GM19023 (cell line): ENCODE results near the gene RAB11FIP2.

Experiments used
- ATAC-seq: cut with Tn5 transposase; IDR thresholded peaks from one replicate; pipeline ENCODE4 v1.9.1; 2021; ENCODE audit warnings: mild to moderate bottlenecking, moderate library complexity; ENCODE audit not compliant: unreplicated experiment

Gene RAB11FIP2

GRCh38 chr10:117987244-117987909 is 59.4 kb downstream of the RAB11FIP2 start:
- no peak for ATAC-seq

DNA sequence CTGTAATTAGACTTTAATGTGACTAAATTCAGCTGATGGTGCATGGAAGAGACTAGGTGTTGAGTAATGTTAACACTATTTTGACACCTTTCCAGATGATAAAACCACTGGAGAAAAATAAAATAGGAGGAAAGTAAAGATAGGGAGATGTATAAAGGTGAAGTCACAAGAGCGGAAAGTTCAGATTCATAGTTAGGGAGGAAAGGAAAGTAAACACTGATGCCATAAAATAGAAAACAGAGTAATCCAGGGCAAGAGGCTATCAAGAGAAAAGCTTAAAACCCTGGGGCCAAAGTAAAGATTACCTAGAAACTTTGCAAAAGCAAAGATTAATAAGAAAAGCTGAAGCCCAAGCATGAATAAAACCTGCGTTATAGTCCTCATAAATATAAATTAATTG is 62.8 kb downstream of the RAB11FIP2 start:
- no peak for ATAC-seq

DNA sequence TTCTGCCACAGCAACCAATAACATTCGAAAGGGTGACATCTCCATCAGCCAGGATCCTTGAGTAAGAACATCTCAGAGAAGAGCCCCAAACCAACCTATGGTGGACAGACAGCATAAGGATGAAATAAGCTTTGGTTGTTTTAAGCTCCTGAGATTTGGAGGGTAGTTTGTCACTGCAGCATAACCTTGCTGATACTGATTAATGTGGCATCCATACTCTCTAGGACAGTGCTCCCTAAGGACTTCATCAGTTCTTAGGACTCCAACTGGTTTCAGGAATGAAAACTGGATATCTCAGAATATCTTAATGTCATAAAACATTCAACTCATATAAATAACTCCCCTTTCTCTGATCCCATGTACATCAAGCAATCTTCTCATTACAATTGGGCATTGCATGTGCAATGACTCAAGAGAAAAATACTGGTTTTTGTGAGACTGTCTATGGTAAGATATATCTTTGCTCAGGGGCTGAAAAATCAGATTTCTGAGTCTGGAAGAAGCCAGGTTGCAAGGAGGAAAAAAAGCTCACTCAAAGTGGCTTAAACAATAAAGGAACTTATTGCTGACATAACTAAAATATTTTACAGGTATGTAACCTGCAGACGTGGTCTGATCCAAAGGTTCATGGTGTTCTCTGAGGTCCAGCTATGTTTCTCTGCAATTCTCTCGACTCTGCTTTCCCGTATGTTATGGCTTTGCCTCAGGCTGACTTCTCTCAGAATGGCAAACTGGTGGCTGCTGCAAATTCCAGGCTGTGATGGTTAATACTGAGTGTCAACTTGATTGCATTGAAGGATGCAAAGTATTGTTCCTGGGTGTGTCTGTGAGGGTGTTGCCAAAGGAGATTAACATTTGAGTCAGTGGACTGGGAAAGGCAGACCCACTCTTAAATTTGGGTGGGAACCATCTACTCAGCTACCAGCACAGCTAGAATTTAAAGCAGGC is 65.7 kb downstream of the RAB11FIP2 start:
- ATAC-seq: no peak

GRCh38 chr10:117980216-117980615 is 66.5 kb downstream of the RAB11FIP2 start:
- ATAC-seq: no peak

DNA sequence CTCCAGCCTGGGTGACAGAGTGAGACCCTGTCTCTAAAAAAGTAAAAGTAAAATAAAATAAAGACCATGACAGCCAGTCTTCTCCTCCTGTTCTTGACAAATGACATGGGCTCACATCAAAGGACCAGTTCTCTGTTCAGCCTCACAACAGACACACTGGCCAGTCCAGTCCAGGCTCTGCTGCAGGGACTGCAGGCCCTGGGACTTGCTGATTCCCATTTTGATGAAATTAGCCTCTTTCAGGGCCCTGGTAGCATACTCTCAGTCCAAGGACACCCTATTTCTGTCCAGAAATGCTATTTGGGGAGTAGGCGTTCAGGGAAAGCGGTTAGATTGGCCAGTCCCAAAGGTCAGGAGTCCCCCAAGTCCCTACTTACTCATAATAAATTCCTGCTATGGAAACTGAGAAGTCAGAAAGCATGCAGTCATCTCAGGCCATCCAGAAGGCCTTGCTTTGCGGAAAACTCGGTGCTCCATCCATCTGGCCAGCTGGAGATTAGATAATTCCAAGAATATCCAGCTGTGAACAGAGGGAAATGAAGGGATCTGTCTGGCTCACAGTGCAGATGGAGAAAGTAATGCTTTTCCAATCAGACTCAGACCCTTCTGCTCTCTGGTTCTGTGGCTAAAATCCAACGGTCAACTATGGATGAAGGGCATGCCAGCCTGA is 74.4 kb downstream of the RAB11FIP2 start:
- no peak for ATAC-seq

DNA sequence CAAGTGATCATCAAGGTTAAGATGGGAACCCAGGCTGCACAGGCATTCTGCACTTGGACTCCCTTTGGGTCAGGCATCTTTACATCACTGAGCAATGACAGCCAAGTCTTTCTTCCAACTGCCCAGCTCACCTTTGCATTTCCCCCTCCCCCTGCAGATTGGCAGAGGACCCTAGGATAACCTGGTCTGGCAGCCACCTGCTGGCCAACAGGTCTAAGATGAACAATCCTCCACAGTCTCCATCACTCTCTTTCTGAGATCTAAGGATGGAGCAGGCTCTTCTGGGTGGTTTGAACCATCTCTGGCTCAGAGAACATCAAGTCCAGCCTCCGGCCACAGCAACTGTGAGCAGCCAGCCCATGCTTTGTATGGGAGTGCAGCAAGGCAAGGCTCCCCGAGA is 75.8 kb downstream of the RAB11FIP2 start:
- no peak for ATAC-seq

GRCh38 chr10:117969592-117969991 is 77.1 kb downstream of the RAB11FIP2 start:
- no peak for ATAC-seq

GRCh38 chr10:117968354-117969182 is 78.2 kb downstream of the RAB11FIP2 start:
- no peak for ATAC-seq

DNA sequence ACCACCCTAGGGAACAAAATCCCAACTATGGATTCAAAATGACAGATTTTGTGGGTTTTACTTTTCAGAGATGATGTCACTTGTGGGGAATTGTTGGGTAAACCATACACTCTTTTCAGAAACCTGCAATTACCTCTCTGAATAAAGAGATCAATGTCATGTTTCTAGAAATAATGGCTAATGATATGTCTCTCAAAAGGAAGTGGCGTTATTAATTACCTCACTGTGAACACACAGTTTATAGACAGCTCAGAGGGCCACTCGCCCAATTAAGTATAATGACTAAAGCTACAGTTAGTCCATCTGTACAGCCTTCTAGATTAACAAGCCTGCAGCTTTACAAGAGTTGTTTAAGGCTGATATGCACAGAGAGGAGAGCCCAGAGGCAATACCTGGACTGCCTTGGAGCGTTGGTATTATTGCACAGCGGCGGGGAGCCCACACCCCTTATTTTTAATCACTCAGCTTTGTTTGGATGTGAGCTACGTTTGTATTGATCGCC is 79.5 kb downstream of the RAB11FIP2 start:
- ATAC-seq: no peak

DNA sequence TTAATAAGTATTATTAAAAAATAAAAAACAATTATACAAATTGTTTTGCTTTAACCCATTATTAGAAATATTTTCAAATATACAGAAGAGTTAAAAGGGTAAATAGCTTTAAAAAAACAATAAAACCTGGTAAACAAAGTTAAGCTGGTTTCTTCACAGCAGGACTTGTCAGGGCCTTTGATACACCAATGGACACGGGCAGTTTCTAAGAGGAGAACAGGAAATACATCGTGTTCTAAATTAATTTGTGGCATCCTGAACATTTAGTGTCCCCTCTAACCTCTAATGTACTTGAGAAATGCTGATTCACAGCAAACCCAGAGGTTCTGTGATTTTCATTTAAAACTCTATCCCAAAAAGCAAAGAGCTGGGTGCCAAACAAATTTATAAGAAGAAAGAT is 80.8 kb downstream of the RAB11FIP2 start:
- no peak for ATAC-seq

- ATAC-seq: no peak
Observed at GRCh38 chr10:117964536-117964935, 82.2 kb downstream of the RAB11FIP2 start.

DNA sequence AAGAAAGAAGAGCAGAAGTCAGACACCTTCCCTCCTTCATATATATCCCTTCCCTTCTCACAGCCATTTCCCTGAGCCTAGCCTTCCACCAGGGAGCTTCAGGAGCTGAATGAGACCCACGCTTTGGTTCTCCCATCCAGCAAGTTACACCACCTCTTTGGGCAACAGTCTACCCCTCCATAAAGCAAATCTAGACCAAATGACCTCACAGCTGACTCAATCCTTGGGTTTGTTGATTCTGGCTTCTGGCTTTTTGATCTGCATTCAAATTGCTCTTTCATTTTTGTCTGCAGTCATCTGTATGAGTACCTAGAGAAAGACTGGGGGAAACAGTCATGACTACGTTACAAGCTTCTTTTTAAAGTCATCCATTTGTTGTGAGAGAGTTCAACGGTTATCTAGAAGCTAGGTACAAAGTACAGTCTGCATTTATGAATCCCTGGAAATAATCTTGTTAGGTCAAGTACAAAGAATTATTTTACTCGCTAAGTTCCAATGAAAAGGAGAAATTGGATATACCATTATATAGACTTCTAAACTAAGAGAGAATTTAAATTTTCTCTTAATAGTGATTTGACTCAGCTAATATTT is 86.3 kb downstream of the RAB11FIP2 start:
- no peak for ATAC-seq

DNA sequence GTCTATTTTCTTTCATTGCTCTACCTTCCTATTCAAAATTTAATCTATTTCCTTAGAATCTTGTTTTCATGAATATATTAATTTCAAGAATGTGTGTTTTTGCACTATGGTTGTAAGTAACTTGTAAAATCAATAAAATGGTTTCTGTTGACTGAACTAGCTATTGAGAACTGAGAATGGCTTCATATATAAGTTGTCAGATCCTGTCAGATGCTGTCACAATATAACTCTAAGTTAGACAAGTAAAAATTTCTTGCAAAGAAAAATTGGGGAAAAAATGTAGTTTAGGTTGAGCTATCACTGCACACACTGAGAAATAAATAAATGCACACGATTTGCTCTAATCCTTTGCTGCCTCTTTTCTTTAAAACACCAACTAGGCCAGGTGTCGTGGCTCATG is 89.8 kb downstream of the RAB11FIP2 start:
- no peak for ATAC-seq

GRCh38 chr10:117955176-117955575 is 91.6 kb downstream of the RAB11FIP2 start:
- ATAC-seq: no peak
